ENCODE measurements around the gene ZNF385C.

ZNF385C gene

GRCh38 chr17:42065201-42065600 is 33.1 kb downstream of the ZNF385C start:
- H3K4me3 ChIP-seq (ENCODE audit: low read depth, low read length): no peak overlapping the region
- no peak for TF ChIP-seq CTCF (IDR thresholded peaks at IDR 0.05; ENCODE audit: low read depth, low read length)
- DNase-seq (ENCODE audit: low read depth, low spot score): peak; percentile 3
- in situ Hi-C loops (cut with HindIII; ENCODE audit: low sequenced_read_pairs): no loop called here

- H3K4me3 ChIP-seq (ENCODE audit: low read depth, low read length): no peak overlapping the region
- DNase-seq (ENCODE audit: low read depth, low spot score): no peak
- no peak for TF ChIP-seq CTCF (IDR thresholded peaks at IDR 0.05; ENCODE audit: low read depth, low read length)
- in situ Hi-C loops (cut with HindIII; ENCODE audit: low sequenced_read_pairs): no loop called here
Observed at GRCh38 chr17:42062681-42063080, 35.6 kb downstream of the ZNF385C start.

- DNase-seq (ENCODE audit: low read depth, low spot score): no peak
- no peak overlapping the region for H3K4me3 ChIP-seq (ENCODE audit: low read depth, low read length)
- no peak for TF ChIP-seq CTCF (IDR thresholded peaks at IDR 0.05; ENCODE audit: low read depth, low read length)
- in situ Hi-C loops (cut with HindIII; ENCODE audit: low sequenced_read_pairs): no loop called here
Observed at GRCh38 chr17:42061646-42062487, 36.4 kb downstream of the ZNF385C start.

GRCh38 chr17:42060231-42060630 is 38.0 kb downstream of the ZNF385C start:
- in situ Hi-C loops (cut with HindIII; ENCODE audit: low sequenced_read_pairs): no loop called here
- no peak for TF ChIP-seq CTCF (IDR thresholded peaks at IDR 0.05; ENCODE audit: low read depth, low read length)
- no peak for DNase-seq (ENCODE audit: low read depth, low spot score)
- no peak overlapping the region for H3K4me3 ChIP-seq (ENCODE audit: low read depth, low read length)

- no peak for DNase-seq (ENCODE audit: low read depth, low spot score)
- in situ Hi-C loops (cut with HindIII; ENCODE audit: low sequenced_read_pairs): no loop called here
- H3K4me3 ChIP-seq (ENCODE audit: low read depth, low read length): no peak overlapping the region
- no peak for TF ChIP-seq CTCF (IDR thresholded peaks at IDR 0.05; ENCODE audit: low read depth, low read length)
Observed at GRCh38 chr17:42059815-42060214, 38.5 kb downstream of the ZNF385C start.

GRCh38 chr17:42058063-42058462 is 40.2 kb downstream of the ZNF385C start:
- DNase-seq (ENCODE audit: low read depth, low spot score): no peak
- in situ Hi-C loops (cut with HindIII; ENCODE audit: low sequenced_read_pairs): no loop called here
- H3K4me3 ChIP-seq (ENCODE audit: low read depth, low read length): no peak overlapping the region
- TF ChIP-seq CTCF (IDR thresholded peaks at IDR 0.05; ENCODE audit: low read depth, low read length): no peak

Measured in astrocyte of the spinal cord (primary cell).